C4-2B (cell line): ENCODE measurements around the gene SLC35G1.

Experiments used
- ZFX ChIP-seq: fragments of 450-650 bp; IDR thresholded peaks from 2 replicates; pipeline ENCODE4 v1.6.1; 2017
- TF ChIP-seq, protein P1 (sequence below): fragments of 450-650 bp; conservative IDR thresholded peaks from 2 replicates; pipeline ENCODE4 v1.5.1; 2017; ENCODE audit warnings: mild to moderate bottlenecking

DNA sequence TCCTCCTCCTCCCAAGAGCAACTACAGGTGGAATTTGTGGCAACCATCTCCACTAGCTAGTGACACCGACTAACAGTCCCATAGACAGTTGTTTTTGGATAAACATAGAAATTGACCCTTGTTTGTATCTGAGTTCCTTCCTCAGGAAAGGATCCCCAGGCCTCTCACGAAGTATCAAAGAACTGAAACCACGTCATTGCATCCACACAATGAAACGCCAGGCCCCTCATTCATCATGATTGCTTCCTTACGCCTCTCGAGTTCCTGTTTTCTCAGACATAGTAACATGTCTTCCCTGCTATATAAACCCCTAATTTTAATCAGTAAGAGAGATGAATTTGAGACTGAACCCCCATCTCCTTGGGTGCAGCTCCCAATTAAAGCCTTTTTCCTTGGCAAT, 18.1 kb downstream of the SLC35G1 start:
- TF ChIP-seq, protein P1, sequence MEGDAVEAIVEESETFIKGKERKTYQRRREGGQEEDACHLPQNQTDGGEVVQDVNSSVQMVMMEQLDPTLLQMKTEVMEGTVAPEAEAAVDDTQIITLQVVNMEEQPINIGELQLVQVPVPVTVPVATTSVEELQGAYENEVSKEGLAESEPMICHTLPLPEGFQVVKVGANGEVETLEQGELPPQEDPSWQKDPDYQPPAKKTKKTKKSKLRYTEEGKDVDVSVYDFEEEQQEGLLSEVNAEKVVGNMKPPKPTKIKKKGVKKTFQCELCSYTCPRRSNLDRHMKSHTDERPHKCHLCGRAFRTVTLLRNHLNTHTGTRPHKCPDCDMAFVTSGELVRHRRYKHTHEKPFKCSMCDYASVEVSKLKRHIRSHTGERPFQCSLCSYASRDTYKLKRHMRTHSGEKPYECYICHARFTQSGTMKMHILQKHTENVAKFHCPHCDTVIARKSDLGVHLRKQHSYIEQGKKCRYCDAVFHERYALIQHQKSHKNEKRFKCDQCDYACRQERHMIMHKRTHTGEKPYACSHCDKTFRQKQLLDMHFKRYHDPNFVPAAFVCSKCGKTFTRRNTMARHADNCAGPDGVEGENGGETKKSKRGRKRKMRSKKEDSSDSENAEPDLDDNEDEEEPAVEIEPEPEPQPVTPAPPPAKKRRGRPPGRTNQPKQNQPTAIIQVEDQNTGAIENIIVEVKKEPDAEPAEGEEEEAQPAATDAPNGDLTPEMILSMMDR = no peak
- TF ChIP-seq ZFX = no peak
